HG03060 (cell line): Measurements from ENCODE around the gene TAF4.
"Not testable (repeated sequence)": the region's sequence is repeated elsewhere in the genome, so short reads cannot be mapped to it uniquely, and the experiment has no call there.

Experiments used
- ATAC-seq: cut with Tn5 transposase; IDR thresholded peaks from one replicate; pipeline ENCODE4 v1.9.1; 2021; ENCODE audit warnings: low read depth, moderate number of reproducible peaks; ENCODE audit not compliant: unreplicated experiment

TAF4 gene

DNA sequence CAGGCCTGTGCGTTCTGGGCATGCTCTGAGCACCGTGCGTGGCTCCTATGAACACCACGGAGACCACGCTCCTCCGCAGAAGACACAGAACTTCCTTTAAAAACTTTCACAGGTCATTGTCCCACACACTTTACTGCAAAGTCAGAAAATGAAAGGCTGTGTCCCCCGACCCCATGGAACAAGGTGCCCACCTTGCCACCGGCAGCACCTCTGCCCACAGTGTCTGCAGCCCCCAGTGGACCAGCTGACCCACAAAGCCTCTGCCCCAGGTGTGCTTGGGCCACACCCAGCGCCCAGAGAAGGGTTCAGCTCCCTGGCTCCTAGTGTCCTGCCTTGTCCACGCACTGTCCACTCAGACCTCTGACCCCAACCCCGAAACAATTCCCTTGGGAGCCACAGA, 8.7 kb downstream of the TAF4 start:
- ATAC-seq, result no peak

DNA sequence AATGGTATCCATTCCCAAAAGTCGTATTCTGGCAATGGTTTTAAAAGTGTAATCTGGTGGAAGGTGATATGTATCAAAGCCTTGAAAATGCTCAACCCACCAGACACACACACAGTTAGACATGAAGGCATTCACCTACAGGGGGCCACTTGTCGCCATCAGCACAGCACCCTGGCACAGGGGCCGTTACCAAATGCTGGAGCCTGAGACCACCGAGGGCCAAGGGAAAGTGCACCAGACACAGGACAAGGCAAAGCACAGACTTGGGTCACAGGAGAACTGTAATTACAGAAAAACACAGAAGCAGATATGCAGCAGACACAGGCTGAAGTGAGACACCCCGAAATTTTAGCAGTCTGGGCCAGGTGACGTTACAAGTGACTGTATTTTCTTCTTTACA, 9.3 kb downstream of the TAF4 start:
- no peak for ATAC-seq

DNA sequence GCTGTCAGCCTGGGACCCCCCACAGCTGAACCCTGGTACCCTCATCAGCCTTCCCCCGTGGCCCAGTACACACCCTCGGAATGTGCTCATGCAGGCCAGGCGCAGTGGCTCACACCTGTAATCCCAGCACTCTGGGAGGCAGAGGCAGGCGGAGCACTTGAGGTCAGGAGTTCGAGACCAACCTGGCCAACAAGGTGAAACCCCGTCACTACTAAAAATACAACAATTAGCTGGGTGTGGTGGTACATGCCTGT, 9.9 kb downstream of the TAF4 start:
- ATAC-seq, result not testable (repeated sequence)

DNA sequence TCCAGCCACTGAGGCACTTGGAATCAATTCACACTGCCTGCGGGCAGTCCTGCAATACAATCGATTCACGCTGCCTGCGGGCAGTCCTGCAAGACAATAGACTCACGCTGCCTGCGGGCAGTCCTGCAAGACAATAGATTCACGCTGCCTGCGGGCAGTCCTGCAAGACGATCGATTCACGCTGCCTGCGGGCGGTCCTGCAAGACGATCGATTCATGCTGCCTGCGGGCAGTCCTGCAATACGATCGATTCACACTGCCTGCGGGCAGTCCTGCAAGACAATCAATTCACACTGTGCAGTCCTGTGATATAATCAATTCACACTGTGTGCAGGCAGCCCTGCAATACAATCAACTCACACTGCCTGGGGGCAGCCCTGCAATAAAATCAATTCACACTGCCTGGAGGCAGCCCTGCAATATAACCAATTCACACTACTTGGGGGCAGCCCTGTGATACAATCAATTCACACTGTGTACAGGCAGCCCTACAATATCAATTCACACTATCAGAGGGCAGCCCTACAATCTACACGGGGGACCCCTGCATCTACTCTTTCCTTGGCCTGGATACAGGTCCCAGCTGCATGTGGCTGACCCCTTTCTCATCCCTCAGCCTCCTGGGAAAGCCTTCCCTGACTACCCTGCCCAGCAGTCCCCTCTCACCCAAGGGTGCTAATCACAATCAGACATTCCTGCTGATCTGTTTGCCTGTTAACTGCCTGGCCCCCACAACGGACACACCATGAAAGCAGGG, 10.4 kb downstream of the TAF4 start:
- no peak for ATAC-seq

DNA sequence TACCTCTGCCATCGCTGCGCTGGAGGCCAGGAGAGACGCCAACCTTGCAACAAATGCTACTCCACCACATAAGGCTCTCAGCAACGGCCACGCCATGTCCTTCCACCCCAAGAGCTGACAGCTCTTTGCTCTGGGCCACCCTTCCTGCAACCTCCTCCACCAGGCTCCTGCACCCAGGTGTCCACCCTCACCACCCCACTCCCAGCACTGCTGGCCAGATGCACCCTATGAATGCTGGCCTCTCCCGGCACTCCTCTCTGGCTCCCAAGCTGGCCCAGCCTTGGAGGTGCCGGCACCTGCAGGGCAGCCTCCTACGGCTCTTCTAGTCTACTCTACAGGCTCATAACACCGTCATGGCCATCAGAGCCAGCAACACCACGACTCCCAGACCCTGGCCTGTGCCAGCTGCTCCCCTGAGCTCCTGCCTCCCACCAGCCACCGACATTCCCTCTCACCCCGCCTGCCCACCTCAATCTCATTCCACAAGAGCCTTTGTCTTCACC, 11.2 kb downstream of the TAF4 start:
- ATAC-seq, result no peak

DNA sequence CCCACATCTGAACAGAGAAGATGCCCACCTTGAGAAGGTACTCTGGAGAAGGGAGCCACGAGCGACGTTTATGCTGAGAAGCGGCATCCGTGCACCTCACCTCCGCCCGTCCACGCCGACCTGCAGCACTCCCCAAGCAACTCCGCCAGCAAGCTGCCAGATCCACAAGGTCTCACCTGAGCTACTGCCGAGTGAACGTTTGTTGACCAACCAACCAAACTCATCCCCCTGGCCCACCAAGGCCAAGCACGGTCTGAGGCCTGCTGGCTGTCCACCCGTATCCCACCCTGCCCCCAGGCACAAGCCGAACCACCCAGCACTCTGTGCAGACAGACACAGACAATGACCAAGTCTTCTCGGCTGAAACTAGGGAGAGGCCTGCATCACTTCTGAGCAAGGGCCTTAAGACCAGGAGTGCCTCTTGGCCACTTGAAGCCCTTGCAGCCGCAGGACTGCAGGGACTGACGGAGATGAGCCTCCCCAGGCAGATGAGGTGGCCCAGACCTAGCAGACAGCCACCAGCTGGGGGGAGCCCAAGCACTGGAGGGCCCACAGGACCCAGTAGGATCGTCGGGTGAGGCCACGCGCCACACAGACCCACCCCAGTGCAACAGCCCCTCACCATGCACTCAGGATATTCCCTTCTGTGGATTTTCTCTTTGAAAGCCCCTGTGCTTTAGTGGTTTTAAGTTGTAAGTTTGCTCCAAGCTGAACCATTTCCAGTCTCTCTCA, 12.1 kb downstream of the TAF4 start:
- no peak for ATAC-seq

DNA sequence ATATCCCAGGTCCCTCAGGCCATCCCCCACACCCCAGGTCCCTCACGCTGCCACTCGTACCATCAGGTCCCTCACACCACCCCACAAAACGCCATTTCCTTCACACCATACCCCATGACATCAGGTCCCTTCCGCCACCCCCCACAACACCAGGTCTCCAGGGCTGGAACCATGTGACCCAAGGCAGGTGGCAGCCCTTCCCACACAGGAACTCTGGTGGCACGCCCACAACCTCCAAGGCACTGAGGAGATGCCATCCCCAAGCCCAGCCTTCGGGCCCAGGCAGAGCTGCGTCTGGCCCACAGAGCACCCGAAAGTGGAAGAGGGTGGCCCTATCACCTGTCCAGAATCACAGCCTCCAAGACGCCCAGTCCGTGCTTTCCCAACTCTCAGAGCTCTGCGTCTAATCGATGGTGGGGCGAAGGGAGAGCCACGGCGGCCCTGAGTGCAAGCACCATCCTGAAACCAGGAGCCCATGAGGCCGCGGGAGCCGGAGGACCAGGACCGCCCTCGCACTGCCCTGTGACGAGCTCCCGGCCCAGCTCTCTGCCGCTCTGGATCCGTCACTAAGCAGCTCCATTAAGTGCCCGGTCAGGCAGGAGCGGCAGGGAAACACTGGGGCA, 12.7 kb downstream of the TAF4 start:
- no peak for ATAC-seq

DNA sequence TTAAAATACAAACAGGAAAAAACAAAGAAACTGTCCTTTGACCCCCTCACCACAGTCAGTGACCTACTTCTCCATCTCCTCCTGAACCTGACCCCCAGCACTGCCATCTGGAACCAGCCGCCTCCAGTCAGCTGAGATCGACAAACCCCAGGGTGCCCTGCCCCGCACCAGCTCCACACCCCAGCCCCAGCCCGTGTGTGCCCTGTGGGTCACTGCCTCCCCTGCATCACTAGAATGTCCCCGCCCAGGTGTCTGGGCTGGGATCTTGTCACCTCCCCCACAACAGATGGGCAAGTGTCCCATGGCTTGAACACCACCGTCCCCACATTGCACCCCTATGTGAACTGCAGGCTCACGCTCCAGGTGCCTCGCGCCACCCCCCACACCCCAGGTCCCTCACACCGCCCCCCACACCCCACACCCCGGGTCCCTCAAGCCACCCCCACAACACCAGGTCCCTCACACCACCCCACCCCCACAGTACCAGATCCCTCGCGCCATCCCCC, 13.3 kb downstream of the TAF4 start:
- no peak for ATAC-seq

DNA sequence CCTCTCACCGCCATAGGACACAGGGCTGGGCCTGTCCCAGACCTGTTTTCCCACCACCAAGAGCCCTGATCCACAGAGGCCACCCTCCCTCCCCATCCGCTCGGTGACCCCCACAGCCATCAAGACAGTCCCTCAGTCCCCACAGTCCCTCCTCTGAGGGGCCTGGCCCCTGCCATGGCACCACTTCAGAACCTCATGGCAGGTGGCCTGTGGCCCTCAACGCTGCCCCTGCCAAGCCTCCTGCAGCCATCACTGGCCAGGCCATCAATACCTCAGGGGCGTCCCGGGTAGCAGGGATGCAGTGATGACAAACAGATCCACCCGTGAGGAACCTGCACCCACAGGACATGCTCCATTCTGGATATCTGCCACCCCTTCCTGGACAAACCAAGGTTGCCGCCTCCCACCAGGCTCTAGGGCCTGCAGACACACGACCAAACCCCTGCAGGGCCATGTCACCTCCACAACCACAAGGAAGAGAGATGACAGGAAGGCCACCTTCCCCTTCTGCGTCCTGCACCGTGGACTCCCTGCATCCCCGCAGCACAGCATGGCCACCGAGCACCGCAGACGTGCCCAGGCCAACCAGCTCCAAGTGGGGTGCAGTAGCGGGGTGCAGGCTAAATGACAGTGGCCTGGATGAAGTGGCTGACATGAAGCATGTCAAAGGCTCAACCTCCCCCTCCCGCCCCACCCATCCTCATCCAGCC, 14.0 kb downstream of the TAF4 start:
- no peak for ATAC-seq

DNA sequence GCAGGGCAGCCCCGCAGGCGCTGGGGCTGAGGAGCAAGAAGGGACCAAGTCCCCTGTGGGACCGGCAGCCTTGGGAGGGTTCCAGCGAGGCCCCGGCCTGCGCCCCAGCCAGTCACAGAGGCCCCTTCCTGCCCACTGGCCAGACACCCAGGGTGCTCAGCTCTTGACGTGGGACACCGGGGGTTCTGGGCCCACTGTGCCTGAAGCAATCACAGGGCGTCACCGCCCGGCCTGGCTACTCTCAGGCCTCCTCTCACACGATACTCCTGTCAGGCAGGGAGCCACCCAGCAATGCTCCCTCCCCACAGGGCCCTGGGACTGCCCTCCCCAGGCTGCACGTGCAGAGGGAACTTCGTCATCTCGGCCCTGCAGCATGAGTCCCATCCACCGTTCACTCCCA, 14.5 kb downstream of the TAF4 start:
- ATAC-seq, result no peak

DNA sequence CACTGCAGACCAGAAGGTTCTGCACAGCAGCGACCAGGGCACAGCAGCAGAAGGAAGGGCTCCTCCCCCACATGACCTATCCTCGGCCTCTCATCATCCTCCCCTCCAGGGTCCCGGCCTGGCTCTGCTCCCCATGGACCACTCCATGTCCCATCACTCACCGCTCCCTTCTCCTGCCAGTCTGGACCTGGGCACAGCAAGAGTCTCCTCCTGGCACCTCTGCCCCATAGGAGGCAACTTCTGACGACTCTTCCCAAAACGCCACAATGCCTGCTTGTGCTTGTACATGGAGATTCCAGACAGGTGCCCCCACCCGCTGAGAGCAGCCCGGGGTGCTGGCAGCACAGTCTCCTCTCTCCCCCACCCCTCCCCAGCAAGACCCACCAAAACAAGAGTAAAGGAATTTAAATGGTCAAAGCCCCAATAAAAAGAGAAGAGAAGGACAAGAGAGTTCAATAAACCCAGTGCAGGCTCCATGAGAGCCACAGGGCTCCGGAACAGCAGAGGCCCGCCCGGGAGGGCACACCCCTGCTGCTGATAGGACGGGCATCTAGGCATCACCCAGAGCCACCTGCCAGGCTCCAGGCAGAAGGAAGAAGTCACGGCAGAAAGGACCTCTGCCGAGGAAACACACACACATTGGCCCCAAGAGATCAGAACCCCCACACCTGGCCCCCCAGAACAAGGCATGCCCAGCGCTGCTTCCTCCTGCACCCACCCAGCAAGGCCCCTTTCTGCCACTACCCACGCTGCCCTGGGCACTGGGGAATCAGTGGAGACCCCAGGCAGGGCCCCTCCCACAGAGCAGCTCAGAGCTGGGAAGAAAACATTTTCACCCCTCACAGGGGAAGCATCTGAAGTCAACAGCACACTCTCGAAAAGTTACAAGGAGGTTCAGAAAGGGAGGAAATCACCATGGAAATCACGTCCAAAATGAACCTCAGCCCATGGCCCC, 15.2 kb downstream of the TAF4 start:
- no peak for ATAC-seq

DNA sequence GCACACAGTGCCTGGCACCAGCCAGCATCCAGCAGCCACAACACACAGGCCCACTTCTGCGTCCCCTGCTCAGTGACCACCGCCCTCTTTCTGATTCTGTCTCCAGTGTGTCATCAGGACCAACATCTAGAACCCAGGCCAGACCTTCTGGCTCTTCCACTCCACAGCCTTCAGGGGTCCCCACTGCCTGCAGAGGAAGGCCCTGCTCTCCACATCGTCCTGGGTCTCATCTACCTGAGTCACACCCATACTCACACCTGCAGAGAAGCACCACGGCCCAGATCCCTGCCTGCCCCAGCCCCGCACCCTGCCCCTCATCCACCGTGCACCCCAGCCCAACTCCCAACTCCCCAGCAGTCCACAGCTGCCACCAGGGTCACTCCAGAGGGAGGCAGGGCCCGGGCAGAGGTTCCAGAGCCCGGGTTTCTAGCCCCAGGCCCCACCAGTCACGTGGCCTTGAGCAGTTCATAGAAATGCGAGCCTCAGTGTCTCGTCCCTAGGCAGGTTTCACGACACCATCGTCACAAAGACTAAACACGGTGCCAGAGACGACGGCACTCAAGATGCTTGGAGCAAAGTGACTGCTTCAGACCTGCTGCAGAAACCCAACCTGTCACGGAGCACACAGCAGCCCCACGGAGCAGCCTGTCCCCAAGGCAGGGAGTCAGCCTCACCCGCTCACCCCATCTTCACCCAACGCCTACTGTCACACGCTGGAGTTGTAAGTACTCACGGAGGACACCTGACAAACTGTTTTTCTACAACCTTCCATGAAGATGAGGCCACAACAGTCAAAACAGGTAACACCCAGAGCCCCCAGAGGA, 16.1 kb downstream of the TAF4 start:
- no peak for ATAC-seq

DNA sequence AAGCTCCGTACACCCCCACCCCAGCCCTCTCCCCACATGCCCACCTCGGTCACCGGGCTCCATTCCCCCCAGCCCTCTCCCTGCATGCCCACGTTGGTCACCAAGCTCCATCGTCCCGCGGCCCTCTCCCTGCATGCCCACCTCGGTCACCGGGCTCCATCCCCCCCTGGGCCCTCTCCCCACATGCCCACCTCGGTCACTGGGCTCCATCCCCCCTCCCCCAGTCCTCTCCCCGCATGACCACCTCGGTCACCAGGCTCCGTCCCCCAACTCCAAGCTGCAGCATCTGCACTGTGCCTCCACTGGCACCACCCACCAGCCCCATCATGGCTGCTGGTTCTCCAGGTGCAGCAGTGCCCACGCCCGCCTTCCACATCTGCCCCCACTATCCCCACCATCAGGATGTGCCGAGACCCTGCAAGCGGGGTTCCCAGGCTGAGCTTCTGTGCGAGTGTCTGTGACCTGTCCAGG, 16.8 kb downstream of the TAF4 start:
- no peak for ATAC-seq

DNA sequence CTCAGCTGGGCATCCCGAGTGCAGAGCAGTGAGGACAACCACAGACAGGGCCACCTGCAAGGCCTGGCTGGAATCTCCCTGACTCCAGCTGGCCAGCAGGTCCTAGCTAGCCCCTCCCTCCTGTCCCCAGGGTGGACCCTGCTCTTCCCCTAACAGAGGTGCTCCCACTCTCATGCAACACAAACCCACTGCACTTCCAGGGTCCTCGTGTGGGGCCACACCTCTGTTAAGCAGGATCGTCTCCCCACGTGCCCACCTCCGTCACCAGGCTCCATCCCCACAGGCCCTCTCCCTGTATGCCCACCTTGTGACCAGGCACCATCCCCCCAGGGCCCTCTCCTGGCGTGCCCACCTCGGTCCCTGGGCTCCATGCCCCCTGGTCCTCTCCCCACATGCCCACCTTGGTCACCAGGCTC, 17.3 kb downstream of the TAF4 start:
- ATAC-seq, result no peak

DNA sequence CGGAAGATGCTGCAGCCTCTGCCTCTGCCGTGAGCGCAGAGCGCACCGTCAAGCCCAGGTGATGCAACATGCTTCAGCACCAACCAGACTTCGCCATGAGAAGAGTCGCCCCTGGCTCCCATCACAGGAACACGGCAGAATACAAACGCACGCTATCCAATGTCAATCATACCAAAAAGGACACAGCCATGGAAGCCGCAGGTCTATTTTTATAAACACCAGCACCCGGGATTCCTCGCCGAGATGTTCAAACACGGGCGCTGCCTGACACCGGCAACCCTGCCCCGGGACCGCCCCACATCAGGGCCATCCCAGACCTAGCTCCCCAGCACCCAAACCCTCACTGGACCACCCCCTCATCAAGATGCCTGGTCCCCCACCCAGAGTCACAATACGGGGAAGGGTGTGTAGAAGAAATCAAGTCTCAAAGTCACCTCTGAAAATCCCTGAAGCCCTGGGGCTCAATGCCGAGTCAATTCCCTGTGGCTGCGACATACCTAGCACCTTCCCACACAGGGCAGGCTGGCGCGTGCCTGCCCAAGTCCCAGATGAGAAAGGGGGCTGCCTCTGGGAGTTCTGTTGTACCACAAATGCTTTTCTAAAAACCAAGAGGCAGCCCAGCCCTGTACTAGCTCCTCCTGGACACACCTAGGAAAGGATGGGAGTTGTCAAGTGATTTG, 17.9 kb downstream of the TAF4 start:
- no peak for ATAC-seq

DNA sequence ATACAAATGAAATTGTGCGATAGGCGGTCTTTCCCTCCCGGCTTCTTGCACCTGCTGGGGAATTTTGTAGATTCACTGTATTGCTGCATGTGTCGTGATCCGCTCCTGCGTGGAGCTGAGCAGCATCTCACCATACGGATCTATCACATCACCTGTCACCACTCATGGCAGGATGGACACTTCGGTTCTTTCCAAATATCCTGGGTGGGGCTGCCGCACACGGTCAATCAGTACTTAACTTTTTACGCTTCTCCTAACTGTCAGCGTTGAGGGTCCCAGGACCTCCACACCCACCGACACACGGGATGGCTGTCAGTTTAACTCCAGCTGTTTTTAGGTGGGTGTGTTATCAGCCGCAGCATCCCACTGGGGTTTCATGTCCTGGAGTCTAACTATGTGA, 19.2 kb downstream of the TAF4 start:
- ATAC-seq, result no peak

DNA sequence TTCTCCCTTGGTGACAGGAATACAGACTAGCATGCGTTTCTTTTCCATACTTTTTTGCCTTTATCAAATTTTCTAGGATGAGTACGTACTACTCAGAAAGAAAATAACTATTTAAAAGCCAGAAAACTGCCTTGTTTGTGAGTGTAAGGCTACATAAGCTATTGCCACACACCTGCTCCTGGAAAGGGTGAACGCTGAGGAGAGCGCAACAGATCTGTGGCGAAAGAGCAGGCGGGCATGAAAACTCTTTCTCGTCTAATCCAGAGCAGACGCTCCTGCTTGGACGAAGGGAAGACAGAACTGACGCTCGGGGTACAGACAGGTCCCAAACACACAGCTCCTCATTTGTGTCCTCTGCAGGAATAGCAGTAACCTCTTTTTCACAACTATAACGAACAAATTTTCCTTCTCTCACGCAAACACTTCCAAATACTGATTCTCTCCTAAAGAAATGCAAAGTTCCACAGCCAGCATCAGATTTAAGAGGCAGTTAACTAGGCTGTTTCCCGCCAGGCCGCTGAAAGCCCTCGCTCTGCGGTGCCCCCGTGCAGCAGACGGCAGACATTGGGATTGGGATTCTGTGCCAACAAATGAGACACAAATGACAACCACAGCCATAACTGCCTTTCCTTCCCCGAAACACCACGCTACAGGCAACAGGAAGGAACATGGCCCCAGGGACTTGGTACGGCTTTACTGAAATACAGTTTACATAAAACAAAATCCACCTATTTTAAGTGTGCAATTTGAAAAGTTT, 20.0 kb downstream of the TAF4 start:
- no peak for ATAC-seq

DNA sequence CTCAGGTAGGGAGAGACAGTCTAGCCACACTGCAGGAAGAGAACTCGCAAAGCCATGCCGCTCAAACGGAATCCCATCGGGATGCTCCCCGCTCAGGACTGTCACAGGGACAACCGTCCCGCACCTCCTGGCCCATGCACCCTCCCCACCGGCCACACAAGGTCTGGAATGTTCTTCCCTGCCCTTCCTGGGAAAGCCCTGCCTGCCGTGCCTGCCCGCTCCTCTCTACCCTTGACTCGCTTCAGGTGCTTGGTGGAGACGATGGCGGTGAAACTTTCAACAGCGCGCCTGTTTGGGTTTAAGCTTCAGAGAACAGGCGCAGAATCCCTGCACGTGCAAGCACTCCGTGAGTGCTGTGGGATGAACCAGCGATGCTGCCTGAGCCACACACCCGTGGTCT, 20.6 kb downstream of the TAF4 start:
- ATAC-seq, result no peak
